Superior temporal gyrus (tissue), 1 donor: Measurements from ENCODE around the gene PRICKLE3.

Source experiments
- DNase-seq: peaks from one replicate; pipeline ENCODE4 v3.0.0-alpha.2; 2016; ENCODE audit errors: extremely low spot score

The PRICKLE3 gene

GRCh38 chrX:49186125-49187027 is at the start of gene PRICKLE3:
TSS of gene PRICKLE3 (minus strand) at chrX:49186373. CDS start at chrX:49186297, 76 bp downstream.
- DNase-seq, result no peak

- no peak for DNase-seq
Observed at GRCh38 chrX:49233887-49234555, 47.8 kb upstream of the PRICKLE3 start.

- DNase-seq, result no peak
Observed at GRCh38 chrX:49233176-49233575, 47.0 kb upstream of the PRICKLE3 start, which contains the start of gene CACNA1F. TSS of gene CACNA1F (minus strand) at chrX:49233340. CDS start at chrX:49233309, 31 bp downstream.

GRCh38 chrX:49232525-49232924 is 46.4 kb upstream of the PRICKLE3 start:
- no peak for DNase-seq

- no peak for DNase-seq
Observed at GRCh38 chrX:49231333-49232000, 45.3 kb upstream of the PRICKLE3 start.

GRCh38 chrX:49230500-49231232 is 44.5 kb upstream of the PRICKLE3 start:
- DNase-seq, result no peak

GRCh38 chrX:49228185-49228584 is 42.0 kb upstream of the PRICKLE3 start:
- DNase-seq, result no peak

GRCh38 chrX:49227726-49228125 is 41.6 kb upstream of the PRICKLE3 start:
- no peak for DNase-seq

- no peak for DNase-seq
Observed at GRCh38 chrX:49226946-49227345, 40.8 kb upstream of the PRICKLE3 start.

GRCh38 chrX:49225858-49226257 is 39.7 kb upstream of the PRICKLE3 start:
- DNase-seq, result no peak

- no peak for DNase-seq
Observed at GRCh38 chrX:49221868-49222267, 35.7 kb upstream of the PRICKLE3 start.

GRCh38 chrX:49220100-49220499 is 33.9 kb upstream of the PRICKLE3 start:
- DNase-seq, result no peak

- DNase-seq, result no peak
Observed at GRCh38 chrX:49214996-49215526, 28.9 kb upstream of the PRICKLE3 start.

- DNase-seq, result no peak
Observed at GRCh38 chrX:49214416-49214815, 28.2 kb upstream of the PRICKLE3 start.

- no peak for DNase-seq
Observed at GRCh38 chrX:49212861-49213260, 26.7 kb upstream of the PRICKLE3 start.

GRCh38 chrX:49212209-49212608 is 26.0 kb upstream of the PRICKLE3 start:
- DNase-seq, result no peak

- no peak for DNase-seq
Observed at GRCh38 chrX:49211074-49211473, 24.9 kb upstream of the PRICKLE3 start.

GRCh38 chrX:49210406-49210805 is 24.2 kb upstream of the PRICKLE3 start:
- DNase-seq, result no peak

GRCh38 chrX:49209434-49210251 is 23.5 kb upstream of the PRICKLE3 start:
- no peak for DNase-seq

GRCh38 chrX:49208399-49208798 is 22.2 kb upstream of the PRICKLE3 start:
- no peak for DNase-seq
